IMR-90 (cell line): ENCODE measurements around the gene PLS1. TPM values are rescaled to one million over a fixed set of nuclear protein-coding genes. Genes with fewer than 3 reads are reported as not detected.

Experiments used
- ATAC-seq: fragments of 200-7000 bp; cut with Tn5 transposase; 2 replicates; pipeline ENCODE4 v1.9.1; 2020; ENCODE audit warnings: low read depth, mild to moderate bottlenecking, moderate library complexity
- BruUV-seq: library from RNA; stranded (reverse); fragments of 400-500 nt; replicated peaks from 2 replicates; lab custom pipeline; 2021; lab: Mats Ljungman, UMichigan
- CTCF ChIA-PET: fragments of 300-600 bp; formaldehyde crosslinking; extraction: SDS; loops from one replicate; lab custom pipeline; 2021; ENCODE audit warnings: antibody characterized with exemption; lab: Yijun Ruan, JAX
- POLR2A ChIA-PET: fragments of 300-600 bp; sonication (Branson Sonifier 250); formaldehyde crosslinking; loops from one replicate; lab custom pipeline; 2022; ENCODE audit warnings: antibody characterized with exemption; ENCODE audit not compliant: unreplicated experiment; lab: Charles Lee
- DNase-seq: peaks from one replicate; pipeline ENCODE4 v3.0.0; 2013
- H2AFZ ChIP-seq: replicated peaks from 2 replicates; pipeline ENCODE3; 2013; ENCODE audit warnings: low read length, mild to moderate bottlenecking; ENCODE audit not compliant: poor library complexity
- H2AK5ac ChIP-seq: 2 replicates; pipeline ENCODE4 v1.6.1; 2013; ENCODE audit warnings: low read depth, low read length, inconsistent platforms
- H2AK9ac ChIP-seq: replicated peaks from 2 replicates; pipeline ENCODE3; 2013; ENCODE audit warnings: mild to moderate bottlenecking, low read depth, low read length, moderate library complexity; ENCODE audit not compliant: poor library complexity
- H2BK120ac ChIP-seq: 2 replicates; pipeline ENCODE4 v1.6.1; 2013; ENCODE audit warnings: low read depth, low read length, inconsistent platforms
- H2BK15ac ChIP-seq: 3 replicates; pipeline ENCODE4 v1.6.1; 2013; ENCODE audit warnings: low read depth, low read length, inconsistent platforms
- H2BK20ac ChIP-seq: 2 replicates; pipeline ENCODE4 v1.6.1; 2013; ENCODE audit warnings: low read depth, mild to moderate bottlenecking, inconsistent platforms, low read length, moderate library complexity
- H2BK5ac ChIP-seq: 2 replicates; pipeline ENCODE4 v1.6.1; 2013; ENCODE audit warnings: mild to moderate bottlenecking, low read depth, low read length, inconsistent platforms; ENCODE audit not compliant: poor library complexity, severe bottlenecking
- H3K14ac ChIP-seq: replicated peaks from 2 replicates; pipeline ENCODE4 v1.6.1; 2013; ENCODE audit warnings: low read depth, low read length, inconsistent platforms
- H3K18ac ChIP-seq: 2 replicates; pipeline ENCODE4 v1.6.1; 2013; ENCODE audit warnings: low read depth, low read length, control low read depth
- H3K23ac ChIP-seq: 2 replicates; pipeline ENCODE4 v1.6.1; 2013; ENCODE audit warnings: low read depth, low read length, inconsistent platforms
- H3K27ac ChIP-seq: 2 replicates; pipeline ENCODE4 v1.5.1; 2013; ENCODE audit warnings: mild to moderate bottlenecking, control low read depth, low read length; ENCODE audit not compliant: insufficient read depth
- H3K27me3 ChIP-seq: 2 replicates; pipeline ENCODE4 v1.6.1; 2013; ENCODE audit warnings: low read length; ENCODE audit not compliant: control insufficient read depth, insufficient read depth
- H3K36me3 ChIP-seq: 2 replicates; pipeline ENCODE4 v1.6.1; 2013; ENCODE audit warnings: low read length, mixed read lengths; ENCODE audit not compliant: control insufficient read depth, insufficient read depth
- H3K4ac ChIP-seq: 2 replicates; pipeline ENCODE4 v1.6.1; 2013; ENCODE audit warnings: low read depth, low read length, inconsistent platforms
- H3K4me1 ChIP-seq: 2 replicates; pipeline ENCODE4 v1.6.1; 2013; ENCODE audit warnings: low read length, mixed read lengths; ENCODE audit not compliant: control insufficient read depth, insufficient read depth
- H3K4me2 ChIP-seq: 2 replicates; pipeline ENCODE4 v1.6.1; 2013; ENCODE audit warnings: low read depth, mild to moderate bottlenecking, control low read depth, low read length, moderate library complexity
- H3K4me3 ChIP-seq: 2 replicates; pipeline ENCODE4 v1.5.1; 2013; ENCODE audit warnings: low read depth, mild to moderate bottlenecking, control low read depth, low read length, moderate library complexity; ENCODE audit not compliant: insufficient read depth
- H3K56ac ChIP-seq: 2 replicates; pipeline ENCODE4 v1.6.1; 2013; ENCODE audit warnings: low read length, inconsistent platforms; ENCODE audit not compliant: insufficient read depth; ENCODE audit errors: extremely low read depth
- H3K79me1 ChIP-seq, 2 experiments: 2 replicates each; pipeline ENCODE4 v1.6.1; 2013; ENCODE audit warnings: low read length in 2 of 2, inconsistent platforms in 1 of 2, low read depth in 1 of 2
- H3K9ac ChIP-seq: 2 replicates; pipeline ENCODE4 v1.6.1; 2013; ENCODE audit warnings: low read depth, low read length, control low read depth
- H3K9me1 ChIP-seq: 2 replicates; pipeline ENCODE4 v1.6.1; 2013; ENCODE audit warnings: low read length, inconsistent platforms; ENCODE audit not compliant: insufficient read depth
- H3K9me3 ChIP-seq: 2 replicates; pipeline ENCODE4 v1.6.1; 2013; ENCODE audit warnings: low read length; ENCODE audit not compliant: control insufficient read depth, insufficient read depth
- H4K20me1 ChIP-seq: 2 replicates; pipeline ENCODE4 v1.6.1; 2013; ENCODE audit warnings: low read length, inconsistent platforms; ENCODE audit not compliant: insufficient read depth
- H4K5ac ChIP-seq: 2 replicates; pipeline ENCODE4 v1.6.1; 2013; ENCODE audit warnings: mild to moderate bottlenecking, low read depth, low read length, control low read depth
- H4K8ac ChIP-seq, 2 experiments: 2 replicates each; pipeline ENCODE4 v1.6.1; 2013; ENCODE audit warnings: low read depth in 2 of 2, low read length in 2 of 2, control low read depth in 1 of 2, inconsistent platforms in 1 of 2
- H4K91ac ChIP-seq: 2 replicates; pipeline ENCODE4 v1.6.1; 2013; ENCODE audit warnings: low read depth, low read length, inconsistent platforms; ENCODE audit not compliant: insufficient read depth
- CTCF ChIP-seq: conservative IDR thresholded peaks from 2 replicates; pipeline ENCODE4 v1.5.1; 2012; ENCODE audit warnings: mild to moderate bottlenecking, low read depth, low read length, improper control_type of control experiment
- MAZ ChIP-seq: IDR thresholded peaks from 2 replicates; pipeline ENCODE4 v1.6.1; 2012; ENCODE audit warnings: low read depth, mild to moderate bottlenecking, low read length, improper control_type of control experiment, moderate library complexity, borderline replicate concordance
- NFE2L2 ChIP-seq: fragments of 150-350 bp; IDR thresholded peaks from 2 replicates; pipeline ENCODE4 v1.6.1; 2016; ENCODE audit warnings: low read depth, mild to moderate bottlenecking, low read length
- POLR2A ChIP-seq: IDR thresholded peaks from 2 replicates; pipeline ENCODE4 v1.6.1; 2012; ENCODE audit warnings: mild to moderate bottlenecking, low read depth, low read length
- RFX5 ChIP-seq: IDR thresholded peaks from 2 replicates; pipeline ENCODE4 v1.8.0; 2012; ENCODE audit warnings: low read depth, mild to moderate bottlenecking, low read length, moderate library complexity
- WGBS, 2 experiments: methylation state at CpG; one replicate each; pipeline versions ENCODE4 v1.1.5 to v1.1.7; 2013; ENCODE audit warnings: missing lambda C conversion rate in 2 of 2; ENCODE audit not compliant: insufficient read length in 1 of 2; ENCODE audit errors: extremely low coverage in 2 of 2; 5-methylcytosine and 5-hydroxymethylcytosine counted together
- dilution Hi-C: fragments of 300-500 bp; cut with HindIII; formaldehyde crosslinking; loops from one replicate; pipeline ENCODE4 v1.14.3; 2018; ENCODE audit warnings: low sequenced_read_pairs; ENCODE audit not compliant: unreplicated experiment
- in situ Hi-C: fragments of 300-500 bp; cut with MboI; formaldehyde crosslinking; loops from 3 replicates; pipeline ENCODE4 v1.14.3; 2019; ENCODE audit warnings: low sequenced_read_pairs, inconsistent platforms, mixed read lengths
- intact Hi-C: fragments of 100-400 bp; cut with micrococcal nuclease; formaldehyde crosslinking; loops from 2 replicates; pipeline ENCODE4 v1.10.0; 2022
- polyA plus RNA-seq, 3 experiments: library from polyadenylated mRNA; depleted of rRNA; stranded (reverse); fragments of >200 nt; gene quantifications; 2 replicates each; pipeline ENCODE4 v1.2.3, GENCODE V29; 2012; ENCODE audit warnings: low replicate concordance in 1 of 3
- total RNA-seq: library from RNA; depleted of rRNA; stranded (reverse); fragments of >200 nt; gene quantifications from 2 replicates; pipeline ENCODE4 v1.2.3, GENCODE V29; 2012

Gene PLS1
- total and polyA plus RNA-seq, 2 of the 4 experiments (the other 2 are of a cell fraction): 0.29 to 0.90 TPM

- H2BK5ac ChIP-seq: no peak overlapping the region
- H4K91ac ChIP-seq: no peak overlapping the region
- H4K20me1 ChIP-seq: no peaks in the 10 kb centered on the region
- intact Hi-C loops: no loop called here
- H3K9me1 ChIP-seq: no peaks in the 10 kb centered on the region
- no peak overlapping the region for H2AK9ac ChIP-seq
- no TSS peak for BruUV-seq
- ChIA-PET POLR2A (no interaction called here), CTCF (interaction anchor here (0.7 kb wide), 1 partner anchor 89 kb away, joined by 3 read pairs; no protein-coding TSS in a partner anchor)
- no peak overlapping the region for H3K4me2 ChIP-seq
- no peak overlapping the region for H2BK20ac ChIP-seq
- no peak overlapping the region for H2BK120ac ChIP-seq
- no peaks in the 10 kb centered on the region for H3K27me3 ChIP-seq
- H3K9me3 ChIP-seq: no peaks in the 10 kb centered on the region
- H2AK5ac ChIP-seq: no peak overlapping the region
- H3K23ac ChIP-seq: no peak overlapping the region
- H3K79me1 ChIP-seq: no peaks in the 10 kb centered on the region
- WGBS, 2 experiments: no CpG with 5 or more reads among the region's 2 CpGs
- H3K18ac ChIP-seq: no peak overlapping the region
- H3K4me3 ChIP-seq: no peak overlapping the region
- H3K27ac ChIP-seq: no peak overlapping the region
- ATAC-seq: no peak
- no peak overlapping the region for H4K5ac ChIP-seq
- H3K36me3 ChIP-seq: no peaks in the 10 kb centered on the region
- in situ Hi-C loops: no loop called here
- TF ChIP-seq NFE2L2: no peak
- no peak for TF ChIP-seq CTCF
- no peak for TF ChIP-seq MAZ
- TF ChIP-seq POLR2A: no peak
- TF ChIP-seq RFX5: no peak
- no peak overlapping the region for H2BK15ac ChIP-seq
- H3K4ac ChIP-seq: no peak overlapping the region
- H2AFZ ChIP-seq: no peak overlapping the region
- no peak overlapping the region for H3K14ac ChIP-seq
- H4K8ac ChIP-seq: no peak overlapping the region
- no peak for DNase-seq
- dilution Hi-C loops: no loop called here
- H3K4me1 ChIP-seq: no peaks in the 10 kb centered on the region
- no peak overlapping the region for H3K9ac ChIP-seq
- H3K56ac ChIP-seq: no peak overlapping the region
Observed at GRCh38 chr3:142691527-142691926, 95.3 kb downstream of the PLS1 start.
